ENCODE results near the gene DHX16.

- TF ChIP-seq ETS1 (IDR thresholded peaks at IDR 0.05) (no peak), CTCF (conservative IDR thresholded peaks at IDR 0.05; ENCODE audit: low read depth in 2 of 2) (no peak), EZH2 (IDR thresholded peaks at IDR 0.05; ENCODE audit: low read depth, unreplicated experiment) (no peak)
These were observed 39.1 kb upstream of the DHX16 start for GRCh38 chr6:30711758-30712380.

Data from GM23338 (cell line).